Stimulated activated CD4-positive, alpha-beta T cell treated with anti-CD3 and anti-CD28 coated beads, Interleukin-12 subunit alpha, Interleukin-12 subunit beta, amount 100 ng/mL, for 48 hours (primary cell): ENCODE measurements around the gene DCAF8.

Source experiments
- DNase-seq, 3 donors: peaks; one replicate each; pipeline ENCODE4 v3.0.0-alpha.2; 2020; ENCODE audit warnings: low read depth in 2 of 3, low spot score in 1 of 3

Gene DCAF8

GRCh38 chr1:160264795-160265307 is 2.5 kb upstream of the DCAF8 start:
- no peak for DNase-seq

- peak; percentile 62 to 69 (median 64) for DNase-seq
These were observed 825 bp downstream of the DCAF8 start for GRCh38 chr1:160261556-160261892.

- no peak for DNase-seq
These were observed 1.7 kb downstream of the DCAF8 start for GRCh38 chr1:160260406-160261382.

GRCh38 chr1:160258177-160258798 is 4.1 kb downstream of the DCAF8 start:
- no peak for DNase-seq

- no peak for DNase-seq
These were observed 4.8 kb downstream of the DCAF8 start for GRCh38 chr1:160257411-160258015.

- DNase-seq: no peak
These were observed 5.8 kb downstream of the DCAF8 start for GRCh38 chr1:160256396-160257046.

DNA sequence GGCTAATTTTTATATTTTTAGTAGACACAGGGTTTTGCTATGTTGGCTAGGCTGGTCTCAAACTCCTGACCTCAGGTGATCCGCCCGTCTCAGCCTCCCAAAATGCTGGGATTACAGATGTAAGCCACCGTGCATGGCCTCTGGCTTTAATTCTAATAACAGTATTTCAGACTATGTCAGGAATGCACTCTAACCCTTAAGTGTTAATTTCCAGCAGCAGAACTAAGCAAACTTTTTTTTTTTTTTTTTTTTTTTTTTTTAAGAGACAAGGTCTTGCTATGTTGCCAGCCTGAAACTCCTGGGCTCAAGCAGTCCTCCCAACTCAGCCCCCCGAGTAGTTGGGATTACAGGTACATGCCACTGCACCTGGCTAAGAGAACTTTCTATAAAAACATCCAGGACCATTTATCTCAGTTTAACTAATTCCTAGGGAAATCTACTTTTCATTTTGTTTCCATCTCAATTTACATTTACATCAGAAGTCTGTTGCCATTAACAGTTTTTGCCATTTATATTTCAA is 6.5 kb downstream of the DCAF8 start:
- DNase-seq: no peak

- DNase-seq: peak in 2 of 3 donors; percentile 10 to 20
These were observed 10.4 kb downstream of the DCAF8 start for GRCh38 chr1:160251687-160252526.

DNA sequence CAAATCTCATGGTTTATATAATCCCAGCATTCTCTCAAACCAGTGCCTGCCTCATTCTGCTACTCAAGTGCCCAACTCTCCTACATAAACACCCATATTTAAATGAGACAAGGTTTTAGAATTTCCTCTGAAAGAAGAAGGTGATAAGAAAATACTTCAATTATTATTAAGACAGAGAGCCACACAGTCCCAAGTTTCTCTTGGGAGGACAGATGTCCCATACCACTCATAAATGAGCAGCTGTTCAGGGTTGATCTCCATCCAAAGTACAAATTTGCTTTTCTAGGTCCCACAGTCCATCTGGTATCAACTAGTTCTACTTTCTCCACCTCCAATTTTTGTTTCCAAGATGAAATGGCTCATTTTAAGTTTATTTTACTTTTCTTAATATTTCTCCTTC is 11.3 kb downstream of the DCAF8 start:
- no peak for DNase-seq

- no peak for DNase-seq
These were observed 15.3 kb downstream of the DCAF8 start for GRCh38 chr1:160247053-160247452.

- no peak for DNase-seq
These were observed 16.9 kb downstream of the DCAF8 start for GRCh38 chr1:160245434-160245833.

GRCh38 chr1:160244209-160244608 is 18.1 kb downstream of the DCAF8 start:
- no peak for DNase-seq

DNA sequence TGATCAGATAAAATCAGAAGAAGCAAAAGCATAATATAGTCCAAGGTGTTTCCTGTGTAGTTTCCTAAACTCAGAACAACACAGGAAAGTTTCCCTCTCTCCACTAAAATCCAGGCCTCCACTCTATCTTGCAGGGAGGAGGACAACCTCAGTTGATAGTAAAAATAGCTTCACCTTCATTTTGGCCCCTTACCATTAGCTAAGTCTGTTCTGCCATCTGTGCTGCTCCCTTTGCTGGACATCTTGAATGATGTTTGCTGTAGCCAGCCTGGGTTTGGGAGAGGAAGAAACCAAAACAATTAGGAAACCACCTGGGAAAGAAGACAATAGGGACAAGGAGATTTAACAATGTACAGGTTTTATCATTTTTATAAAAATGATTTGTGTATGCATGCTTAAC is 18.6 kb downstream of the DCAF8 start:
- no peak for DNase-seq

DNA sequence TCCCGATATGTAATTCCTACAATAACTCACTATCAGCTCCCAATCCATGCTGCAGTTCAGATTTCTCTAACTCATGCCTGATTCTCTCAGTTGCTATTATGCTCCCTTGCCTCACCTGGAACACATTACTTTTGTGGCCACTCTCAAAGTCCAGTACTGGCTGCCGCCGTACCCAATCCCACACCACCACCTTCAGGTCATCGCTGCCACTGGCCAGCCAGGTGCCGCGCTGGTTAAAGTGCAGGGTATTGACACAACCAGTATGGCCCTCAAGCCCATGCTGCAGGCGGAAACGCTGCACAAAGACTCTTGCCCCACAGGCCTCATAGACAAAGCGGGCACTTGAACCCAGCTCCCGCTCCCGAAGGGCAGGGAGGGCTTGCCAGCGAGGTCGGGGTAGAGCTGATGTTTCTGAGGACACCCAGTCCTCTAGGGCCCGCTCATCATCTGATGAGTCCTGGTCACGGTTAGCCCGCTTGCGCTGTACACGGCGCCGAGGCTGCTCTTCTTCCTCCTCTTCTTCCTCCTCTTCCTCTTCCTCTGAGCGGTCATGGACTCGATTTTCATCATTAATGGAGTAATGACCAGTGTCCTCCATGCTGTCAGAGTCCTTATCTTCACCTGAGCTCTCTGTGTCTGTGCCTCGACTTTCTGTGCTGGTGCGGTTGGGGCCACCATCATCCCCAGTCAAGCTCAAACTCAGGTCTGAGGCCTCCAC is 22.6 kb downstream of the DCAF8 start:
- no peak for DNase-seq

DNA sequence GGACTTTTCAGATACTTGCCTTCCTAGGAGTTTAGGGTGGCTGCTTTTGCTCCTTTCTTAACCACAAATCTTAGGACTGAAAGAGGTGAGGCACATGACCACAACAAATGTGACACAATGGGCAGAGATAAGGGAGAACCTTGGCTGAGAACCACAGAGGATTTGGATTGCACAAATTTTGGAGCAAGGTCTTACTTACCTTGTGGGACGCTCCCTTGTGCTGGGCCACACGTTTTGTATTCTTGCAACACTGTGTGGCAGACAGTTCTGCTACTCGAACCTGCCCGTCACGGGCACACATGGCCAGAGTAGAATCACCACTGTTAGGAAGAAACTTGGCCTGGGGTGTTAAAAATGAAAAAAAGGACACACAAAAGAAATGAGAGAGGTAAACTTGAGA is 23.9 kb downstream of the DCAF8 start:
- DNase-seq: no peak

- no peak for DNase-seq
These were observed 24.8 kb downstream of the DCAF8 start for GRCh38 chr1:160237558-160237957.

DNA sequence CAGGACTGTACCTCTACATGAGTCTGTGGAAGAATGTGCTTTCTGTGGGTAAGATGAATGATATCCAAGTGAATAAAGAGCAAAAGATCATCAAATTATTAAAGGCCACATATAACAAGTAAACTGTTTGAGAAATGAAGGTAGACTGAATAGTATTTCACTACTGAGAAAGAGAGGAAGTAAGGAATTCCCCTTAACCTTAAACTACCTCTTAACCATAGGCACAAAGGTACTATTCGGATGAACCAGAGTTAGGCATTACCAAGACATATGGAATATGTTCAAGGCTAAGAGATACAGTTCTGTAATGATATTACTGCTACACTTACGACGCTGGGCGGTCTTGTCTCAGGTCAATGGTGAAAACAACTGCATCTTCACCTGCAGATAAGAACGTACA is 25.5 kb downstream of the DCAF8 start:
- no peak for DNase-seq

GRCh38 chr1:160232911-160233310 is 29.4 kb downstream of the DCAF8 start:
- DNase-seq: no peak

DNA sequence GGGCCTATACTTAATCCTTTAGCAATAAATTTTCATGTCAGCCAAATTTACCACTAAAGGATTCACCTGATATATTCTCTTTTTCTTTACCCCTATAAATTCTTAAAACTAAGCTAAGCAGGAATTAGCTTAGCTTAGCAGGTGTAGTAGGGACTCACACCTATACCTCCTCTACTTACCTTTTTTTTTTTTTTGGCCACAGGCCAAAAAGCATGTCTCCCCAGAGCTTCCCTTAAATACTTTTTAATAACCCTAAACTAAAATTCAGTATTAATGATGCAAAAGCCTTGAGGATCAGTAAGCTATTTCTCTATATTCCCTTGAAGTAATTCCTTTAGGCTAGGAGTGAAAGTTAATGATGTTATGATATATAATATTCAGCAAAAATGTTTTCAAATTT is 33.9 kb downstream of the DCAF8 start:
- no peak for DNase-seq

DNA sequence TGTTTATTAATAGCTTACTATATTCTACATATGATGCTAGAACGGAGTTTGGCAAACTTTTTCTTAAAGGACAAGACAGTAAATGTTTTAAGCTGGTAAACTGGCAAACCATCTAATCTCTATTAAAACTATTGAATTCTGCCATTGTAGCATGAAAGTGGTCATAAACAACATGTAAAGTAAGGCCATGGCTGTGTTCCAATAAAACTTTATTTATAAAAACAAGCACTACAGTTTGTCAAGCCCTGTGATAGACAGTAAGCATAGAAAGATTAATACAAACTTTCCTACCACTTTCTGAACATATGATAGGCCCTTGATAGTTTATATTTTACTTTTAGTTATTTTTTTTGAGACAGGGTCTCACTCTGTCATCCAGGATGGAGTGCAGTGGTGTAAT is 34.8 kb downstream of the DCAF8 start:
- DNase-seq: no peak
